GM19239 (cell line): ENCODE data around the gene ZNF74.
"Not testable (repeated sequence)": the region's sequence is repeated elsewhere in the genome, so short reads cannot be mapped to it uniquely, and the experiment has no call there.

Experiments used
- DNase-seq: peaks from one replicate; pipeline ENCODE4 v3.0.0; 2011; ENCODE audit warnings: low spot score; ENCODE audit not compliant: insufficient read length
- FAIRE-seq: peaks from 2 replicates; lab custom pipeline; 2011; peaks lifted over from hg19 to GRCh38; lab: Jason Lieb, UNC

ZNF74 gene

GRCh38 chr22:20393705-20394476 lies at the start of gene ZNF74:
TSS of gene ZNF74 (plus strand) at chr22:20394151. CDS start at chr22:20394629, 478 bp downstream.
- DNase-seq (peak; percentile 80), FAIRE-seq (peak; percentile 91)

GRCh38 chr22:20346553-20346952 lies 47.4 kb upstream of the ZNF74 start:
- FAIRE-seq, result not testable (repeated sequence)

GRCh38 chr22:20352536-20352935 lies 41.4 kb upstream of the ZNF74 start:
- not testable (repeated sequence) for FAIRE-seq, DNase-seq

More at GRCh38 chr22:20346553-20346952, 47.4 kb upstream of the ZNF74 start:
- DNase-seq, result not testable (repeated sequence)

- DNase-seq (no peak), FAIRE-seq (no peak)
Observed at GRCh38 chr22:20354238-20354975, 39.5 kb upstream of the ZNF74 start.

- not testable (repeated sequence) for DNase-seq, FAIRE-seq
Observed at GRCh38 chr22:20355939-20356636, 37.9 kb upstream of the ZNF74 start.

- not testable (repeated sequence) for DNase-seq, FAIRE-seq
Observed at GRCh38 chr22:20356906-20357305, 37.0 kb upstream of the ZNF74 start.

GRCh38 chr22:20357967-20358366 lies 36.0 kb upstream of the ZNF74 start:
- FAIRE-seq, result not testable (repeated sequence)

GRCh38 chr22:20358503-20359239 lies 35.3 kb upstream of the ZNF74 start:
- FAIRE-seq, DNase-seq: not testable (repeated sequence)

More at GRCh38 chr22:20357967-20358366, 36.0 kb upstream of the ZNF74 start:
- not testable (repeated sequence) for DNase-seq

GRCh38 chr22:20360261-20360660 lies 33.7 kb upstream of the ZNF74 start:
- FAIRE-seq, DNase-seq: not testable (repeated sequence)

GRCh38 chr22:20360866-20361751 lies 32.8 kb upstream of the ZNF74 start:
- FAIRE-seq, result not testable (repeated sequence)

GRCh38 chr22:20361752-20362229 lies 32.2 kb upstream of the ZNF74 start:
- FAIRE-seq, DNase-seq: not testable (repeated sequence)

More at GRCh38 chr22:20360866-20361751, 32.8 kb upstream of the ZNF74 start:
- not testable (repeated sequence) for DNase-seq

GRCh38 chr22:20362403-20362802 lies 31.5 kb upstream of the ZNF74 start:
- DNase-seq, FAIRE-seq: not testable (repeated sequence)

GRCh38 chr22:20364335-20365260 lies 29.4 kb upstream of the ZNF74 start:
- FAIRE-seq, DNase-seq: not testable (repeated sequence)

GRCh38 chr22:20366841-20367240 lies 27.1 kb upstream of the ZNF74 start:
- not testable (repeated sequence) for FAIRE-seq, DNase-seq

GRCh38 chr22:20368875-20369274 lies 25.1 kb upstream of the ZNF74 start:
- DNase-seq, FAIRE-seq: not testable (repeated sequence)

GRCh38 chr22:20371687-20372086 lies 22.3 kb upstream of the ZNF74 start:
- peak; percentile 47 for FAIRE-seq
- DNase-seq, result not testable (repeated sequence)

GRCh38 chr22:20372406-20372854 lies 21.5 kb upstream of the ZNF74 start:
- not testable (repeated sequence) for DNase-seq
- peak; percentile 53 for FAIRE-seq
